Right ventricle myocardium superior (tissue), 1 donor: Measurements from ENCODE around the gene NEK3. TPM values are rescaled to one million over a fixed set of nuclear protein-coding genes. Genes with fewer than 3 reads are reported as not detected.
A peak's percentile ranks its signal among the peaks of the same experiment; 100 is the strongest.
"Not testable (repeated sequence)": the region's sequence is repeated elsewhere in the genome, so short reads cannot be mapped to it uniquely, and the experiment has no call there.

Experiments
- ATAC-seq: fragments of 200-7000 bp; cut with Tn5 transposase; one replicate; pipeline ENCODE4 v1.9.1; 2020; ENCODE audit warnings: mild to moderate bottlenecking; ENCODE audit not compliant: poor library complexity
- DNase-seq: peaks from one replicate; pipeline ENCODE4 v3.0.0-alpha.2; 2020
- intact Hi-C: fragments of 100-400 bp; cut with DNase I; formaldehyde crosslinking; loops from one replicate; pipeline ENCODE4 v1.11.2; 2022
- long read RNA-seq: library from polyadenylated mRNA; unstranded; transcript quantifications from one replicate; pipeline ENCODE4 v2.0.0, GENCODE V29; 2021
- total RNA-seq: library from RNA; stranded (reverse); fragmentation: NEBNext Ultra II Directional; extraction: Animal tissue kit (Norgen Biotek cat#: 25700); gene quantifications from one replicate; pipeline ENCODE4 v1.2.1, GENCODE V29; 2021
- donor health status: DM: no; HTN: yes; CAD: no; lungs with severe emphysema.

NEK3 gene
- 3.4 TPM for total RNA-seq
- long read RNA-seq, partial matches to known transcripts, result 0 of 3 reads
- long read RNA-seq, other reads (novel, unspliced or antisense), result 2 of 3 reads

DNA sequence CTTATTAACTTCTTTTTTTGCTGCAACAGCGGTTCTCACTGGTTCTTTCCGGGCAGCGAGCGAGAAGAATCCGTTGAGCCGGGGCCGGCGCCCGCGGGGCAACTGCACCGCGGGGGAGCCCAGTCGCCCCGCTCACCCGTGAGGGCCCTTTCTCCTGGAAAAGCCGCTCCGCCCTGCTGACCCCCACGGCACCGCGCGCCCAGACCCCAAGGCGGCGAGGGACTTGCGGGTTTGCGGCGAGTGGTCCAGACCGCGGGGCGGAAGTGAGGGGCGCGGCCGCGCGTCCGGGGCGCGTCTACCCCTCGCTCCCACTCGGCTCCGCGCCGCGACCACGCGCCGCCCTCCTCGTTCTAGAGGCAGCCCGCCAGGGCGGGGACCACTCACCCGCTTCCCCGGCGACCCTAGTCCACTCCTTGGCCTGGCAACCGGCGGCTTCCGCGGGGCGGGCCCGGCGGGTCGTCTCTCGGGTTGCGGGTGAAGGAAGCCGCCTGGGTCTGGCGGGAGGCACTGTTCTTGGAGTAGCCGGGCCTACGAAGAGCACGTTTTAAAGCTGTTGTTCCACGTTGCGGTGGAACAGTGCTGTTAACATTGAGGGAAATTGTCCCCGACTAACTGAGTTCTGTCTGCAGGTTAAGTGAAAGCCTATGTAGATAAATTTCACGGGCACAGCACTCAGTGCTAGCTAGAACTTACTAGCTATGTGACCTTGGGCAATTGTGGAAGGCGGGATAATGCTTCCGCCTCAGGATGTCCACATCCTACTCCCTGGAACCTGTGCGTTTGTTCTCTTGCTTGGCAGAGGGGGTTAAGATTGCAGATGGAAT, at the start of gene NEK3:
TSS of gene NEK3 (minus strand) at position 439 of the 824 bp plus-strand sequence. CDS start 3,406 bp downstream, outside the sequence.
- peak; percentile 96 for ATAC-seq
- intact Hi-C loops, result no loop called here

DNA sequence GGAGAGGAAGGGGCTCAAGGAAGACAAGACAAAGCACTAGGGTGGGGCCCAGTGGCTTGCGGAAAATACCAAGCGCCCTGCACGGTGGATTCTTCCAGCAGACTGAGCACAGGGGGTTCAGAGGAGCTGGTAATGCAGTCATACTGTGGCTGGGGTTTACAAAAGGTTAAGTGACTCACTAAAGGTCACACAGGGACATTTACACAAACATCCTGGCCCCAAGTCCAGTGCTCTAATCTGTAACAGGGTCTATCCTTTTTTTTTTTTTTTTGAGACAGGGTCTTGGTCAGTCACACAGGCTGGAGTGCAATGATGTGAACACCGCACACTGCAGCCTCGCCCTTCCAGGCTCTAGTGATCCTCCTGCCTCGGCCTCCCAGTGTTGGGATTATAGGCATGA, 49.0 kb upstream of the NEK3 start:
- DNase-seq, intact Hi-C loops, ATAC-seq: not testable (repeated sequence)

More for the DNA sequence above, at the start of gene NEK3:
- DNase-seq, result peak; percentile 84

- ATAC-seq, DNase-seq, intact Hi-C loops: not testable (repeated sequence)
Observed at GRCh38 chr13:52207896-52208295, 48.5 kb upstream of the NEK3 start.

DNA sequence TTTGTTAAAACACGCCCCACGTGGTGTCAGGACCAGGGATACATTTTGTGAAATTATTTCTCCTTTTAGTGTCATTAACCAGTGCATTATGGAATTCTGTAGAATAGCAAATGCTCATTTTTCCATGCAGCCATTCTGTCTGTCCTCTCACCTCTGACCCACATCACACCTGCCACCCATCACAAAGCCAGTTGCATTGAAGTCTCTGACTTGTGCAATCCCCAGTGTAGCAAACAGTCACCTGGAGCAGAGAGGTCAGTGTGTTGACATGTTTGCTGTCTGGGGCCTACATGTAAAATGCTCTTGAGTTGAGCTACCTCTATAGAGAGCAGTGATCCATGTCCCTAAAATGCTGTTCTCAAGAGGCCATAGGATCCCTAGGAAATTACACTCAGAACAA, 47.9 kb upstream of the NEK3 start:
- DNase-seq, intact Hi-C loops, ATAC-seq: not testable (repeated sequence)

DNA sequence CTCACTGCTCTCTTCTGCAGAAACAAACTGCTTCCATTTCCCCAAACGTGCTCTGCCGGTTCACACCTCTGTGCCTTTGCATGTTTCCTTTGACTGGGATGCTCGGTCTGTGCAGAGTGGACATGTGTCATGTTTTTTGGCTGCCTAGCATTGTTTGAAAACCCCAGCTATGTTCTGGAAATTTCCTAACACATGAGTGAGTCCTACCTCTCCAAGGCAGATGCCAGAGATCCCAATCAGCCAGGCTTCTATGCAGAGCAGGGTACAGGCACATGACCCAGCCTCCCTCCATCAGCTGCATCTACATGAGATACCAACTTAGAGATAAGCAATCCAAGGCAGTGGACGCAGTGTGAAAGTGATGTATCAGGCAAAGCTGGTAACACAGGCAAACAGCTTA, 45.1 kb upstream of the NEK3 start:
- DNase-seq, ATAC-seq, intact Hi-C loops: not testable (repeated sequence)

GRCh38 chr13:52203864-52204263, 44.5 kb upstream of the NEK3 start:
- DNase-seq (peak; percentile 59), ATAC-seq (peak; percentile 17)
- intact Hi-C loops, result not testable (repeated sequence)

- DNase-seq, intact Hi-C loops, ATAC-seq: not testable (repeated sequence)
Observed at GRCh38 chr13:52202506-52202905, 43.1 kb upstream of the NEK3 start.

GRCh38 chr13:52201439-52202193, 42.2 kb upstream of the NEK3 start:
- DNase-seq, intact Hi-C loops: not testable (repeated sequence)
- peak; percentile 91 for ATAC-seq

GRCh38 chr13:52195401-52195837, 36.0 kb upstream of the NEK3 start:
- DNase-seq (peak; percentile 92), ATAC-seq (peak; percentile 83)
- intact Hi-C loops, result no loop called here

DNA sequence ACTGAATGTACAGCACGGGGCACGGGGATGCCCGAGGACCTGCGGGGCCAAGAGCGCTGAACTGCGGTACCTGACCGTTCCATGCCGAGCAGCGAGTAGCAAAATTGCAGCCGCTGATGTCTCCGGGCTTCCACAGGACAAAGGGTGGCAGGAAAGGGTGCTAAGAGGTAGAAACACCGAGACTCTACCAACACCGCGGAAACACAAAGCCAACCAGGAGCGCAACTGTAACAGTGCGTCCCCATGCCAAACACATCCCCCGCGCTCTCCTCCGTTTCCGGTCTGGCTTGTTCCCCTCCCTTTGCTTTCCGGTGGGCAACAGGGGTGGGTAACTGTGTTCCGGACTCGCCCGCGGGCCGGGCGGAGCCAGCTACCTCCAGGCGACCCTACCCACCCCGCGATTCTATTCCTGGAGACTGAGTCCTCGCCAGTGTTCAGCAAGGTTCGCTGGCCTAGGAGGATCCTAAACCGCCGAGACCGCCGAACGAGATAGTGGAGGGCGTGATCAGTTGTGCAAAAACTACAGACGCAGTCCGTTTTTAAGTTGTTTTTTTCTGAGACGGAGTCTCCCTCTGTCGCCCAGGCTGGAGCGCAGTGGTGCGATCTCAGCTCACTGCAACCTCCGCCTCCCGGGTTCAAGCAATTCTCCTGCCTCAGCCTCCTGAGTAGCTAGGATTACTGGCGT, 34.9 kb upstream of the NEK3 start:
- peak; percentile 86 for DNase-seq
- intact Hi-C loops, result no loop called here
- peak; percentile 97 for ATAC-seq

GRCh38 chr13:52193587-52194183, 34.3 kb upstream of the NEK3 start:
- peak; percentile 4 for ATAC-seq
- intact Hi-C loops, DNase-seq: not testable (repeated sequence)

DNA sequence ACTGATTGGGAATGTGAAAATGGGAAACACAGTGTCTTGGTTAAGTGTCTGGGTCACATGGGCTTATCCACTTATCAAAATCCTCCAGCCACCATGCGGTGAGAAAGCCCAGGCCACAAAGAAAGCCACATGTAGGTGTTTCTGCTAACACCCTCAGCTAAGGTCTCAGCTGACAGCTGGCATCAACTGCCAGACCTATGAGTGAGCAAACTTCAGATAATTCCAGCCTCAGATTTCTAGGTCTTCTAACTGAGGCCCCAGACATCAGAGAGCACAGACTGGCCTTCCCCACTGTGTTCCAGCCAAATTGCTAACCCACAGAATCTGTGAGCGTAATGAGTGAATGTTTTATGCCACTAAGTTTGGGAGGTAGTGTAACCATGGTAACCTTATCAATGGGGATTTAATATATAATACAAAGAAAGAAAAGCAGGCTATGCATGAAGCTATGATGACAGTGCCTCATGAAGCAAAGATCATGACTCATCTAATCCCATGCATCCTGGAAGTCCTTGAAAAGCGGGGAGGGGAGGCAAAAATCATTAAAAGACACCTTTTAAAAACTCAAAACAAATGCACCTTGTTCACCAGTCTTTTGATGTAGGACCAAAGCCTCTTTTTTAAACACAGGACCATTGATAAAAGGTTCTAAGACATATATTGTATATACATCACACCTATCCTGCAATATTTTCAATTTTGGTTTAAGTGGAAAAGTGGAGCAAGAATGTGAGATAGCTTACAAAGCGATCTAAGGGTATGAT, 28.2 kb upstream of the NEK3 start:
- peak; percentile 95 for ATAC-seq
- DNase-seq, intact Hi-C loops: not testable (repeated sequence)

DNA sequence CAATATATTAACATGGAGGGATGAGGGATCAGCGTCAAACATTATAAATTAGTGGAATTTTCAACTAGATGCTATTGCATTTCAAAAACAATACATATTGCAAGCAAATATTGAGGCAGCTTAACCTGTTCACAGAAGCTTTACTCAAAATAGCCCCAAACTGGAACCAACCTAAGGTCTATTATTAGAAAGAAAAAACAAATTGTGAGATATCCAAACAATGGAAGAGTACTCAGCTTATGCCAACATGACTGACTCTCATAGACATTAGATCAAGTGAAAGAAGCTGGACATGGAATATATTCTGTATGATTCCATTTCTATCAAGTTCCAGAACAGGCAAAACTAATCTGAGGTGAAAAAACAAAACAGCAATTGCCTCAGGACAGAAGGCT, 27.6 kb upstream of the NEK3 start:
- intact Hi-C loops, result no loop called here
- ATAC-seq (peak; percentile 62), DNase-seq (no peak)

GRCh38 chr13:52181316-52181954, 22.0 kb upstream of the NEK3 start:
- intact Hi-C loops, ATAC-seq: not testable (repeated sequence)

GRCh38 chr13:52179925-52180324, 20.5 kb upstream of the NEK3 start:
- intact Hi-C loops, result no loop called here
- no peak for ATAC-seq
- no peak for DNase-seq

More at GRCh38 chr13:52181316-52181954, 22.0 kb upstream of the NEK3 start:
- DNase-seq, result not testable (repeated sequence)

DNA sequence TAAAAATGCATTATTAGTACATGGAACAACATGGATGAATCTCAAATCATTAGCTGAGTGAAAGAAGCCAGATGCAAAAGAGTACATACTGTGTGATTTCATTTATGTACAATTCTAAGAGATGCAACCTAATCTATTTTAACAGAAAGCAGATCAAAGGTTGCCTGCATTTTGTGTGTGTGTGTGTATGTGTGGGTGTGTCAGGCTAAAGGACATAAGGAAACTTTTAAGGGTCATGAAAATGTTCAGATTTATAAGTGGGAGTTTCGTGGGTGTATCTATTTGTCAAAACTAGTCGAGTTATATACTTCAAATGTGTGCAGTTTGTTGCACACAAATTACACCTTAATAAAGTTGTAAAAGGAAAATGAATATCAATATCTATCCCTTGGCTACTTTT, 17.9 kb upstream of the NEK3 start:
- DNase-seq, result no peak
- intact Hi-C loops, result no loop called here
- ATAC-seq, result no peak

GRCh38 chr13:52173970-52174369, 14.6 kb upstream of the NEK3 start:
- intact Hi-C loops, DNase-seq, ATAC-seq: not testable (repeated sequence)
